Activated naive CD4-positive, alpha-beta T cell treated with Interleukin-2 at 50 U/mL for 16 hours (primary cell): ENCODE data around the gene MC5R.
"Not testable (repeated sequence)": the region's sequence is repeated elsewhere in the genome, so short reads cannot be mapped to it uniquely, and the experiment has no call there.

Experiments used
- DNase-seq: peaks from one replicate; pipeline ENCODE4 v3.0.0-alpha.2; 2020

Gene MC5R

DNA sequence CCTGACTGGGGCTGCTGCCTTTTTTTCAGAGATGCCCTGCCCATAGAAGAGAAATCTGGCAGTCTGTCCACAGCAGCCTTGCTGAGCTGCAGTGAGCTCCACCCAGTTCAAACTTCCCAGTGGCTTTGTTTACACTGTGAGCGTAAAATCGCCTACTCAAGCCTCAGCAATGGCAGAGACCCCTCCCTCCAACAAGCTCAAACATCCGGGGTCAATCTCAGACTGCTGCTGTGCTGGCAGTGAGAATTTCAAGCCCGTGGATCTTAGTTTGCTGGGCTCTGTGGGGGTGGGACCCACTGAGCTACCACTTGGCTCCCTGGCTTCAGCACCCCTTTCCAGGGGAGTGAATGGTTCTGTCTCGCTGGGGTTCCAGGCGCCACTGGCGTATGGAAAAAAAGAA is 38.9 kb downstream of the MC5R start:
- DNase-seq = not testable (repeated sequence)

DNA sequence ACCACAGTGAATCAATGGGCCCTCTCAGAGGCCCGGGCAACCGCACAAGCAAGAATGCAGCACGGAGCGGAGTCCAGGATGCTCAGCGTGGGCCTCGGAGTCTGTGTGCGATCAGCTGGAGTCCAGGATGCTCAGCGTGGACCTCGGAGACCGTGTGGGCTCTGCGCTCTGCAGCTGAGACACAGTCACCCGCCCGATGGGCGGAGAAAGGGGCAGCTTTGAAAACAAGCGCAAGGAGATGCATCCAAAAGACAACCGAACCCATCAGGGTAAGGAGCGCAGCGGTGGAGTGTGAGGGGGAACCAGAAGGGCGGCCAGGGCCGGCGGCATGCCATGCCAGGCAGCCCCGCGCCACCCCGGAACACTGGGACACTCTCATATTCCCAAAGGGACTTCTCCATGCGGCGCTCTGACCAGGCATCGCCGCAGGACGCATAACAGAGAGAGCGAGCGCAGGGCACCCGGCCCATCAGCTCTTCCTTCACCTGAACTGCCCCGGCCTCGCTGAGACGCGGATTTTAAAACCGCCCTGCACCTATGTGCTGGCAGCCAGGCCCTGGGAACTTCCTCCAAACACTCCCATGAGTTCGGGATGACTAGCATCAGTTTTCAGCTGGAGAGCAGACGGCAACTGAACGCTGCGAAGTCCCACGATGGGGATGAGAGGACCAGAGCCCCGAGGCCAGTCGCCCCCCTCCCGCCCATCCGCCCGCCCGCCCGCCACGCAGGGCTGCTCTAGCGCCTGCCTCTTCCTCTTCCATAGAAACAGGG is 44.7 kb downstream of the MC5R start:
- no peak for DNase-seq

DNA sequence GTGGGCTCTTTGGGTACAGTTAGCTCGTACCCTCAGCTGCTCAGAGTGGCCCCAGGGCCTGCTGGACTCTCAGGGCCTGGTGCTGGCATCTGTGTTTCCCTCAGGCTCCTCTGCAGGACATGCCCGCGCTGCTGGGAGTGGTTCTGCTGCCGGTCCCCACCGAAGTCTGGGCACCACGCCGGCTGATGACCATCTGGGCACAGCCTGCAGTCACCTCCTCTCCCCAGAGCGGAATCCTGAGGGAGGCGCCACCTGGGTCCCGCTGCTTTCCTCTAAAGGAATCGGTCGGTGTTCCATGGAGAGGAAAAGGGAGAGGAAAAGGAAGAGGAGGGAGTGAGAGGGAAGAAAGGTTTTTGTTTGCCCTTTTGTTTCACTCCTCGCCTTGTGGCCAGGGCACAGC is 47.8 kb downstream of the MC5R start:
- no peak for DNase-seq

DNA sequence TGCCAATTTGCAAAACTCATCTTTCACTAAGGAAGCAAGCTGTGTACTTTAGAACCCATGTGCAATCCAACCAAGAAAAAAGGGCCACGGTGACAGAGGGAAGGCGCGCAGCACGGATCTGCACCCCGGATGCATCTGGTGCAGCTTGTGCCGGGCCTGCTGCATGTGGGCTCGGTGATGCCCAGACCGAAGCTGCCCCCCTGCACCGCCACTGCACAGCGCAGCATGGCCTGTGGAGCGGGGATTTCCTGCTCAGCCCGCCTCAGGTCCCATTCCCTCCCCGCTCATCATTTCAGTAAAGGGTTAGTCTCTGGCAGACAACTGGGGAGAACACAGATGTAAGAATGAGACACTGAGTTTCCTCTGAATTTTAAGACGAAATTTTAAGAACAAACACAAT is 48.4 kb downstream of the MC5R start:
- no peak for DNase-seq

- DNase-seq = no peak
These were observed 49.0 kb downstream of the MC5R start for GRCh38 chr18:13872932-13873331.

- DNase-seq = no peak
These were observed 50.6 kb downstream of the MC5R start for GRCh38 chr18:13874558-13874957.
